ENCODE measurements around the gene ZNF205. TPM values are rescaled to one million over a fixed set of nuclear protein-coding genes. Genes with fewer than 3 reads are reported as not detected.

ZNF205 gene
- total and polyA plus RNA-seq, 9 of the 15 experiments (the other 6 are each of a cell fraction or from before 2014, with no cell fraction given): 2.4 to 11.8 (median 5.1) TPM; not detected in 2

DNA sequence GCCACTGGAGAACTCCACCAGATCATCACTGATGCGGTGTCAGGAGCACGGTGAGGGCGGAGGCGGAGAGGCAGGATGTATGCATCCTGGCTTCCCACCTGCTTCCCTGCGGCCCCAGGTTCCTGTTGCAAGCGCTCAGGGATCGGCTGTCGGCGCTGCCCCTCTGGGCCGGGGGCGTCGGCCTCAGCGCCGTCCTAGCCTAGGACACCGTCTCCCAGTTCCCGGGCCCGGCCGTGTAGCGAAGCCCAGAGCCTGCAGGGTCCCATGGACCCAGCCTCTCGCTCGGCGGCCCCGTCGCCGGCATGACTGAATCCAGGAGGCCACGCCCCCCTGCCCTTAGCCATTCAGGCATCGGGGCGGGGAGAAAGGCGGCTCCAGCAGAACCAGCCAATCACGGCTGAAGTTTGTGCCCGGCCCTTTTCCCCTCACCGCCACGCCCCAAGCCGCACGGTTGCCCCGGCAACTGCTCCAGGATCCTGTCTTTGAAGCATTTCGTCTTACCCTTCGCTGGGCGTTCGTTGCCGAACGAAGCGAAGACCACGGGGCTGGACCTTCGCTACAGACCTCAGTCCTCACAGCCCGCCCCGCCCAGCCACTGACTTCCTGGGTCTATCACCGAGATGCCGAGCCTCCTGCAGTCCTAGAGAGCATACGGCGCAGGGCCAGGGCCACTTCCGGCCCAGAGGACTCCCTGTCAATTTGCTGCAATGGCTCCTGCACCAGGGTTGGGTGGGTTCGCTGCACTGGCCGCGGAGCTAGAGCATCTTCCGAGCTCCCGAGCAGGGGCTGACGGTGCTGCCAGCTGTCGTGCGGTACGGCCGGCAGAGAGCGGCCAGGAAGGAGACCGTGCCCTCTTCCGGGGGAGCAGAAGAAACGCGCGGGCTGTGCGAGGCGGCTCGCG lies 11.8 kb downstream of the ZNF205 start (continued):
- TF ChIP-seq PCBP2 (IDR thresholded peaks at IDR 0.05; ENCODE audit: low read depth, low read length, poor library complexity, severe bottlenecking) (no peak), ZNF23 (CRISPR knock-in tag; IDR thresholded peaks at IDR 0.05) (no peak), ZNF274 (IDR thresholded peaks at IDR 0.05; ENCODE audit: borderline replicate concordance, low read depth, low read length) (no peak), HMG20A (CRISPR knock-in tag; conservative IDR thresholded peaks at IDR 0.05) (no peak), NR2F6 (CRISPR knock-in tag; IDR thresholded peaks at IDR 0.05) (no peak), ZNF444 (CRISPR knock-in tag; IDR thresholded peaks at IDR 0.05) (no peak), ZNF232 (CRISPR knock-in tag; IDR thresholded peaks at IDR 0.05) (no peak), BRF1 (IDR thresholded peaks at IDR 0.05; ENCODE audit: borderline replicate concordance, extremely low read depth, insufficient read length) (no peak), RBM22 (IDR thresholded peaks at IDR 0.05; ENCODE audit: low read depth, low read length, poor library complexity, severe bottlenecking) (peak; percentile 88)
- TF ChIP-seq, protein P1, sequence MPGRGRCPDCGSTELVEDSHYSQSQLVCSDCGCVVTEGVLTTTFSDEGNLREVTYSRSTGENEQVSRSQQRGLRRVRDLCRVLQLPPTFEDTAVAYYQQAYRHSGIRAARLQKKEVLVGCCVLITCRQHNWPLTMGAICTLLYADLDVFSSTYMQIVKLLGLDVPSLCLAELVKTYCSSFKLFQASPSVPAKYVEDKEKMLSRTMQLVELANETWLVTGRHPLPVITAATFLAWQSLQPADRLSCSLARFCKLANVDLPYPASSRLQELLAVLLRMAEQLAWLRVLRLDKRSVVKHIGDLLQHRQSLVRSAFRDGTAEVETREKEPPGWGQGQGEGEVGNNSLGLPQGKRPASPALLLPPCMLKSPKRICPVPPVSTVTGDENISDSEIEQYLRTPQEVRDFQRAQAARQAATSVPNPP (IDR thresholded peaks at IDR 0.05; ENCODE audit: borderline replicate concordance, insufficient read depth, insufficient read length): no peak
- TF ChIP-seq, protein P2, sequence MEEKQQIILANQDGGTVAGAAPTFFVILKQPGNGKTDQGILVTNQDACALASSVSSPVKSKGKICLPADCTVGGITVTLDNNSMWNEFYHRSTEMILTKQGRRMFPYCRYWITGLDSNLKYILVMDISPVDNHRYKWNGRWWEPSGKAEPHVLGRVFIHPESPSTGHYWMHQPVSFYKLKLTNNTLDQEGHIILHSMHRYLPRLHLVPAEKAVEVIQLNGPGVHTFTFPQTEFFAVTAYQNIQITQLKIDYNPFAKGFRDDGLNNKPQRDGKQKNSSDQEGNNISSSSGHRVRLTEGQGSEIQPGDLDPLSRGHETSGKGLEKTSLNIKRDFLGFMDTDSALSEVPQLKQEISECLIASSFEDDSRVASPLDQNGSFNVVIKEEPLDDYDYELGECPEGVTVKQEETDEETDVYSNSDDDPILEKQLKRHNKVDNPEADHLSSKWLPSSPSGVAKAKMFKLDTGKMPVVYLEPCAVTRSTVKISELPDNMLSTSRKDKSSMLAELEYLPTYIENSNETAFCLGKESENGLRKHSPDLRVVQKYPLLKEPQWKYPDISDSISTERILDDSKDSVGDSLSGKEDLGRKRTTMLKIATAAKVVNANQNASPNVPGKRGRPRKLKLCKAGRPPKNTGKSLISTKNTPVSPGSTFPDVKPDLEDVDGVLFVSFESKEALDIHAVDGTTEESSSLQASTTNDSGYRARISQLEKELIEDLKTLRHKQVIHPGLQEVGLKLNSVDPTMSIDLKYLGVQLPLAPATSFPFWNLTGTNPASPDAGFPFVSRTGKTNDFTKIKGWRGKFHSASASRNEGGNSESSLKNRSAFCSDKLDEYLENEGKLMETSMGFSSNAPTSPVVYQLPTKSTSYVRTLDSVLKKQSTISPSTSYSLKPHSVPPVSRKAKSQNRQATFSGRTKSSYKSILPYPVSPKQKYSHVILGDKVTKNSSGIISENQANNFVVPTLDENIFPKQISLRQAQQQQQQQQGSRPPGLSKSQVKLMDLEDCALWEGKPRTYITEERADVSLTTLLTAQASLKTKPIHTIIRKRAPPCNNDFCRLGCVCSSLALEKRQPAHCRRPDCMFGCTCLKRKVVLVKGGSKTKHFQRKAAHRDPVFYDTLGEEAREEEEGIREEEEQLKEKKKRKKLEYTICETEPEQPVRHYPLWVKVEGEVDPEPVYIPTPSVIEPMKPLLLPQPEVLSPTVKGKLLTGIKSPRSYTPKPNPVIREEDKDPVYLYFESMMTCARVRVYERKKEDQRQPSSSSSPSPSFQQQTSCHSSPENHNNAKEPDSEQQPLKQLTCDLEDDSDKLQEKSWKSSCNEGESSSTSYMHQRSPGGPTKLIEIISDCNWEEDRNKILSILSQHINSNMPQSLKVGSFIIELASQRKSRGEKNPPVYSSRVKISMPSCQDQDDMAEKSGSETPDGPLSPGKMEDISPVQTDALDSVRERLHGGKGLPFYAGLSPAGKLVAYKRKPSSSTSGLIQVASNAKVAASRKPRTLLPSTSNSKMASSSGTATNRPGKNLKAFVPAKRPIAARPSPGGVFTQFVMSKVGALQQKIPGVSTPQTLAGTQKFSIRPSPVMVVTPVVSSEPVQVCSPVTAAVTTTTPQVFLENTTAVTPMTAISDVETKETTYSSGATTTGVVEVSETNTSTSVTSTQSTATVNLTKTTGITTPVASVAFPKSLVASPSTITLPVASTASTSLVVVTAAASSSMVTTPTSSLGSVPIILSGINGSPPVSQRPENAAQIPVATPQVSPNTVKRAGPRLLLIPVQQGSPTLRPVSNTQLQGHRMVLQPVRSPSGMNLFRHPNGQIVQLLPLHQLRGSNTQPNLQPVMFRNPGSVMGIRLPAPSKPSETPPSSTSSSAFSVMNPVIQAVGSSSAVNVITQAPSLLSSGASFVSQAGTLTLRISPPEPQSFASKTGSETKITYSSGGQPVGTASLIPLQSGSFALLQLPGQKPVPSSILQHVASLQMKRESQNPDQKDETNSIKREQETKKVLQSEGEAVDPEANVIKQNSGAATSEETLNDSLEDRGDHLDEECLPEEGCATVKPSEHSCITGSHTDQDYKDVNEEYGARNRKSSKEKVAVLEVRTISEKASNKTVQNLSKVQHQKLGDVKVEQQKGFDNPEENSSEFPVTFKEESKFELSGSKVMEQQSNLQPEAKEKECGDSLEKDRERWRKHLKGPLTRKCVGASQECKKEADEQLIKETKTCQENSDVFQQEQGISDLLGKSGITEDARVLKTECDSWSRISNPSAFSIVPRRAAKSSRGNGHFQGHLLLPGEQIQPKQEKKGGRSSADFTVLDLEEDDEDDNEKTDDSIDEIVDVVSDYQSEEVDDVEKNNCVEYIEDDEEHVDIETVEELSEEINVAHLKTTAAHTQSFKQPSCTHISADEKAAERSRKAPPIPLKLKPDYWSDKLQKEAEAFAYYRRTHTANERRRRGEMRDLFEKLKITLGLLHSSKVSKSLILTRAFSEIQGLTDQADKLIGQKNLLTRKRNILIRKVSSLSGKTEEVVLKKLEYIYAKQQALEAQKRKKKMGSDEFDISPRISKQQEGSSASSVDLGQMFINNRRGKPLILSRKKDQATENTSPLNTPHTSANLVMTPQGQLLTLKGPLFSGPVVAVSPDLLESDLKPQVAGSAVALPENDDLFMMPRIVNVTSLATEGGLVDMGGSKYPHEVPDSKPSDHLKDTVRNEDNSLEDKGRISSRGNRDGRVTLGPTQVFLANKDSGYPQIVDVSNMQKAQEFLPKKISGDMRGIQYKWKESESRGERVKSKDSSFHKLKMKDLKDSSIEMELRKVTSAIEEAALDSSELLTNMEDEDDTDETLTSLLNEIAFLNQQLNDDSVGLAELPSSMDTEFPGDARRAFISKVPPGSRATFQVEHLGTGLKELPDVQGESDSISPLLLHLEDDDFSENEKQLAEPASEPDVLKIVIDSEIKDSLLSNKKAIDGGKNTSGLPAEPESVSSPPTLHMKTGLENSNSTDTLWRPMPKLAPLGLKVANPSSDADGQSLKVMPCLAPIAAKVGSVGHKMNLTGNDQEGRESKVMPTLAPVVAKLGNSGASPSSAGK (IDR thresholded peaks at IDR 0.05): no peak
- TF ChIP-seq, protein P3, sequence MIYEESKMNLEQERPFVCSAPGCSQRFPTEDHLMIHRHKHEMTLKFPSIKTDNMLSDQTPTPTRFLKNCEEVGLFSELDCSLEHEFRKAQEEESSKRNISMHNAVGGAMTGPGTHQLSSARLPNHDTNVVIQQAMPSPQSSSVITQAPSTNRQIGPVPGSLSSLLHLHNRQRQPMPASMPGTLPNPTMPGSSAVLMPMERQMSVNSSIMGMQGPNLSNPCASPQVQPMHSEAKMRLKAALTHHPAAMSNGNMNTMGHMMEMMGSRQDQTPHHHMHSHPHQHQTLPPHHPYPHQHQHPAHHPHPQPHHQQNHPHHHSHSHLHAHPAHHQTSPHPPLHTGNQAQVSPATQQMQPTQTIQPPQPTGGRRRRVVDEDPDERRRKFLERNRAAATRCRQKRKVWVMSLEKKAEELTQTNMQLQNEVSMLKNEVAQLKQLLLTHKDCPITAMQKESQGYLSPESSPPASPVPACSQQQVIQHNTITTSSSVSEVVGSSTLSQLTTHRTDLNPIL (CRISPR knock-in tag; IDR thresholded peaks at IDR 0.05): no peak
